Testis (tissue), 2 donors: Measurements from ENCODE around the gene ESPNL.

Experiments
- POLR2A ChIP-seq: fragments of 450-650 bp; IDR thresholded peaks from one replicate; pipeline ENCODE4 v1.6.1; 2017; ENCODE audit warnings: antibody characterized with exemption, mild to moderate bottlenecking, moderate library complexity
- TF ChIP-seq, protein P1 (sequence below), 3 experiments: fragments of 450-650 bp in 2 of 3; fragments of 200-600 bp in 1 of 3; sonication (generic) in 1 of 3; IDR thresholded peaks; one replicate each; pipeline ENCODE4 v1.5.1; 2016 to 2019; ENCODE audit warnings: antibody characterized with exemption in 3 of 3, mild to moderate bottlenecking in 2 of 3, moderate library complexity in 1 of 3

DNA sequence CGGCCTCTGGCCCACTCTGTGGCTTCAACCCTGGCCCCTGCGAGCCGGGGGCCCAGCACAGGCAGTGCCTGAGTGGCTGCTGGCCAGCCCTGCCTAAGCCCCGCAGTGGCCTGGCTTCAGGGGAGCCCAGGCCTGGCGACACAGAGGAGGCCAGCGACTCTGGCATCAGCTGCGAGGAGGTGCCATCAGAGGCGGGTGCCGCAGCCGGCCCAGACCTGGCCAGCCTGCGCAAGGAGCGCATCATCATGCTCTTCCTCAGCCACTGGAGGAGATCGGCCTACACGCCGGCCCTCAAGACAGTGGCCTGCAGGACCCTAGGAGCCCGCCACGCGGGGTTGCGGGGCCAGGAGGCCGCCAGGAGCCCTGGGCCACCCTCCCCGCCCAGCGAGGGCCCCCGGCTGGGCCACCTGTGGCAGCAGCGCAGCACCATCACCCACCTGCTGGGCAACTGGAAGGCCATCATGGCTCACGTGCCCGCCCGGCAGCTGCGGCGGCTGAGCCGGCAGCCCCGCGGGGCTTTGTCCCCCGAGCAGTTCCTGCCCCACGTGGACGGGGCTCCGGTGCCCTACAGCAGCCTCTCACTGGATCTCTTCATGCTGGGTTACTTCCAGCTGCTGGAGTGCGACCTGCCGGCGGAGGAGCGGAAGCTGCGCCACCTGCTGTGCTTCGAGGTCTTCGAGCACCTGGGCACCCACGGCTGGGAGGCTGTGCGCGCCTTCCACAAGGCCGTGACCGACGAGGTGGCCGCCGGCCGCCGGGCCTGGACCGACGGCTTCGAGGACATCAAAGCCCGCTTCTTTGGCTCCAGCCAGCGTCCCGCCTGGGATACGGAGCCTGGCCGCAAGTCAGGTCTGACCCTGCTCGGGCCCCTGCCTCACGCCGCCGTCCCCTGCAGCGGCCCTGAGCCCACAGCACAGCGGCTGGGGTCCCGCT lies 30.8 kb downstream of the ESPNL start:
- TF ChIP-seq, protein P1, sequence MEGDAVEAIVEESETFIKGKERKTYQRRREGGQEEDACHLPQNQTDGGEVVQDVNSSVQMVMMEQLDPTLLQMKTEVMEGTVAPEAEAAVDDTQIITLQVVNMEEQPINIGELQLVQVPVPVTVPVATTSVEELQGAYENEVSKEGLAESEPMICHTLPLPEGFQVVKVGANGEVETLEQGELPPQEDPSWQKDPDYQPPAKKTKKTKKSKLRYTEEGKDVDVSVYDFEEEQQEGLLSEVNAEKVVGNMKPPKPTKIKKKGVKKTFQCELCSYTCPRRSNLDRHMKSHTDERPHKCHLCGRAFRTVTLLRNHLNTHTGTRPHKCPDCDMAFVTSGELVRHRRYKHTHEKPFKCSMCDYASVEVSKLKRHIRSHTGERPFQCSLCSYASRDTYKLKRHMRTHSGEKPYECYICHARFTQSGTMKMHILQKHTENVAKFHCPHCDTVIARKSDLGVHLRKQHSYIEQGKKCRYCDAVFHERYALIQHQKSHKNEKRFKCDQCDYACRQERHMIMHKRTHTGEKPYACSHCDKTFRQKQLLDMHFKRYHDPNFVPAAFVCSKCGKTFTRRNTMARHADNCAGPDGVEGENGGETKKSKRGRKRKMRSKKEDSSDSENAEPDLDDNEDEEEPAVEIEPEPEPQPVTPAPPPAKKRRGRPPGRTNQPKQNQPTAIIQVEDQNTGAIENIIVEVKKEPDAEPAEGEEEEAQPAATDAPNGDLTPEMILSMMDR (IDR thresholded peaks at IDR 0.05) = no peak
- TF ChIP-seq POLR2A = no peak
